HG02763 (cell line): ENCODE data around the gene SLC38A10.

Experiments
- ATAC-seq: cut with Tn5 transposase; IDR thresholded peaks from one replicate; pipeline ENCODE4 v1.9.1; 2021; ENCODE audit warnings: mild to moderate bottlenecking, moderate library complexity; ENCODE audit not compliant: unreplicated experiment

Gene SLC38A10

DNA sequence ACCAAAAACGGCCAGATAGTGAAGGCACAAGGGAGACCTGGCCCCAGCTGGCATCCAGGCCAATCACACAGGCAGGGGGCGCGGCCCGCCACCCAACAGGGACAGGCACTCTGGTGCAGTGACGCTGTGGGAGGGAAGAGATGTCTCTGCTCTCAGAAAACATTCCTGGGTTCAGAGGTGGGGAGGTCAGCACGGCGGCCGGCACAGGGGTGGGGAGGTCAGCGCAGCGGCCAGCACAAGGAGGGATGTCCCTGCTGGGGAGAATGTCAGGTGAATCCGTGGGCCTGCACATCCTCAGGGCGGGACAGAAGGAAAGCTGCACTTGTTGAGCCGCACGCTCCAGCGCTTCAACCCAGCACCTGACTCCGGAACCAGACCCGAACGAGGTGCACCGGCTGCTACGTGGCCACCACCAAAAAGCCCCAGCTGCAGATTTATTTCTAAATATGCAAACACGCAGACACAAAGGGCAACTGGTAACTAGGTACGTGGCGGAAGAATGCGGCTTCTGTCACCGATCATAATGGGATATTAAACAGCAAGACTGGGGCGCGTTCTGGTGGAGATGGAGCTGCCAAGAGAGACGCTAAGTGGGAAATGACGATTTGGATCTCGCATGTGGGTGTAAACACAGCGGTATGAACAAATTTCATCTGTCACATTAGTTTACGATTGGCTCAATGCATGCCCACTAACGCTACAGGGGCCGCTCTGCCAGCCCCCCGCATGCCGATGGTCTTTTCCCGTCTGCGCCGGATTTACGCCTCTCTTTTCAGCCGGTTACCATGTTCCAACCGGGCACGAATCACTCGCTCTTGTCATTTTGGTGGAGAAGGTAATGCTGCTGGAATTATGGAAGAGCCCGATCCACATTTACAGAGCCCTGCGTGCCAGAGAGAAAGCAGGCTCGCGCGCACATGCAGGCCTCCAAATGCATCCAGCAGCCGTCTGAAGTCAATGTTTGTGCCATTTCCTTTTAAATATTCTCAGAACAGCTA, 15.5 kb downstream of the SLC38A10 start:
- ATAC-seq: no peak

- no peak for ATAC-seq
These were observed 16.3 kb downstream of the SLC38A10 start for GRCh38 chr17:81278831-81279230.

DNA sequence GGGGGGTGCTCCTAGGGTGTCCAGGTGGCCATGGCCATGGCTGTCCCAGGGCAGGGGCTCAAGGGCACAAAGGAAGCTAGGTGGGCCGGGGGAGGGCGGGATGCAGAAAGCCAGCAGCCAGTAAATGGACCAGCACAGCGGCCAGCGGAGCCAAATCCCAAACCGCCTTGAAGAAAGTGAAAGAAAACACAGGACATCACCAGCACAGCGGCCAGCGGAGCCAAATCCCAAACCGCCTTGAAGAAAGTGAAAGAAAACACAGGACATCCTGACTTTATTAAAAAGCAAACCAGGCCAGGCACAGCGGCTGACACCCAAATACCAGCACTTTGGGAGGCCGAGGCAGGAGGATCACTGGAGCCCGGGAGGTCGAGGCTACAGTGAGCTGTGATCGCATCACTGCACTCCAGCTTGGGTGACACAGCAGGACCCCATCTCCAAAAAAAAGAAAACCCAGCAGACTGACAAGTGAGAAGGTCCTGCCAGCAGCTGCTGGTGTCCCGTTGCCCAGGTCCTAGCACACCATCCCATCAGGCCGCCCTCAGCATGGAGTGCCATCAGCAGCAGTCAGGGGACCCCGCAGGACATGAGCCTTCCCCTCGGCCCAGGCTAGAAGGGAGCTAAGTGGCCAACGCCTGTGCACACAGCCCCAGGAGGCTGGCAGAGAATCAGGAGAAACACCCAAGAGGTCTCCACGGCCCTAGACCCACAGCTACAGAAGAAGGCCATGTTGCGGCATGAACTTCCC, 17.0 kb downstream of the SLC38A10 start:
- no peak for ATAC-seq

DNA sequence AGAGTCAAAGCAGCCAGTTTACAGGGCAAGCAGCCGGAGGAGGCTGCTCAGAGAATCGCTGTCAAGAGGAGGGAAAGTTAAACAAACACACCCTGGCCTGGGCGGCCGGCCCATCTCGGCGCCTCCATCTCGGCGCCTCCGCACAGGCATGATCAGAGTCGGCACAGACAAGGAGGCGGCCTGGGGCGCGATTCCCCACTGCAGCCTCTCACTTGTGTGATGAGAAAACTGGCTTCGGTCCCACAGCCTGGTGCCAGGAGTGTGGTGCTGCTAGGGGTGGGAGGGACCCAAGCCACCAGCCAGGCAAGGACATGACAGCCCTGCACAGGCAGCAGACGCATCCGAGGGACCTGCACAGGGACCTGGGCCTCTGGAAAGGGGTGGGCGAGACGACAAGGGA, 17.7 kb downstream of the SLC38A10 start:
- no peak for ATAC-seq

DNA sequence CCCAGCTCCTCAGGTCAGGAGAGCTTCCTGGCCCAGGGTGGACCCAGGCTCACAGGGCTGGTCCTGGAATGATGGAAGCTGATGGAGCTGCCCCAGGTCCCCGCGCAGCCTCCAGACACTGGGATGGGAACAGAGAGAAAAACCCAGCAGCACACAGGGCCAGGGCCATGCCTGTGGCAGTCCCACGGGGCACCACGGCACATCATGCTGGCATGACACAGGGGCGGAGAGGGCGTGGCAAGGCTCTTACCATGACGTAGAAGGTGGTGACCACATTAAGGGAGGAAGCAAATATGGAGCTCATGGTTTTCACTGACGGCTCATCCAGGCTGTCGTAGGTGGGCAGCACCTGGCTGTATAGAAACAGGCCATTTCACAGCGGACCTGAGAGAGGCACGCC, 18.3 kb downstream of the SLC38A10 start:
- no peak for ATAC-seq

- no peak for ATAC-seq
These were observed 20.6 kb downstream of the SLC38A10 start for GRCh38 chr17:81274471-81274855.

DNA sequence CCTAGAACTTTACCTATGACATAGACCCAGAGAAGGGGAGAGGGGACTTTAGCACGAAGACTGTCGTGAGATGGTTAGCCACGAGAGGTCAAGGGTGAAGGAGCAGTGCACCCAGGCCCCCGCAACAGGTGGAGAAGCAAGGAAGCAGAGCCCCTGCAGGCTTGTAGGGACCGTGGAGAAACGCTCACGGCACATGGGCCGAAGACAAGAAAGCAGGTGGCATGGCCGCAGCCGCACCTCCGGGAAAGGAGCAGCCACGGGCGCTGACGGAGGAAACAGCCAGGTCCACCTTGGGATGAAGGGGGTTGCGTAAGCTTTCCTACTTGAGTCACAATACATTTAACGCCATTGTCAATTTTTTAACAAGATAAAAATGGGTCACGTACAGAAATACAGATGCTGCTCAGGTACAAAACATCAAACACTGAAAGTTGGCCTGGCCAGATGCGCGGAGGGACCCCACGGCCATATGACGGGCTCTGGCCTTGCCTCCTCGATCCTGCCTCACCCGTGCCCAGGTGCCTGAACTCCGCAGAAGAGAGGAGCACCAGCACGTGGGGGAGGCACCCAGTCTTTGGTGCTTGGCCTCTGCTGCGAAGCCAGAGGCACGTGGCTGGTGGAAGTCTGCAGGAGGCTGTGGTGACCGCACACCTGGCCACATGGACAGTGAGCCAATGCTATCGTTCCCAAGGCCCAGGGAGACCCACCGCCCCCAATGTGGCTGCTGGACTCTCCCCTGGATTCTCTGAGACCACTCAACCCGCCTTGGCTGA, 21.2 kb downstream of the SLC38A10 start:
- no peak for ATAC-seq

DNA sequence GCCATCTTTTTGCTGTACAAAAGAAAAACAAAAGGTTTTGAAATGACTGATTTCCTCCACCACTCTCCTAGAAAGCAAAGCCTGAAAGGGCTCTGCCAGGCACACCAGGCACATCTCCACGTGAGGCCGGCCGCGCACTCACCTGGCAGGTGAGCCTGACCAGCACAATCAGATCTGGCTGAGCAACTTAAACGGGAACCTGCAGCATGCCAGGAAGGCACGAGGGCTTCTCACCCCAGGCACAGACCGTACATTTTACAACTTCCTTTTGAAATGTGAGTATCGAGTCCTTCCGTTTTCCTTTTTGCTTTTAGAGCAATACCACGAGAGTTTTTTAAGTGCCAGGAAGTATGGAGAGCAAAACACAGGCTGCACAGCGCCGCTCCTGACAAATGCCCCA, 22.5 kb downstream of the SLC38A10 start:
- no peak for ATAC-seq

DNA sequence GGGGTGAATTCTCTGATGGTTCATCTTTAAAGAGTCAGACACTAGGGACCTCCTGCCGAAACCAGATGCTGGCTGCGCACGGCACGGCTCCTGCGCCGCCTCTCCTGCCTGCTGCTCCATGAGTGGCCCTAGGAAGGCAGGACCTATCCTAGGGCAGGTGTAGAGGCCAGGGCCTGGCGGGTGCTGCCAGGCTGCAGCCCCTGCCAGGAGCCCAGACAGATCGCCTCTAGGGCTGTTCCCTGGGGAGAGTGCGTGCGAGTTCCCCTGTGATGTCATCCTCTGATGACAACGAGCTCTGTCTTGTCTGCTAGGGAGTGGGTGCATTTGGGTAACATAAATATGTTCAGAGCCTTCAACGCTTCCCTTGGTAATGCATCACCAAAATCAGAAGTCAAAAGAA, 23.9 kb downstream of the SLC38A10 start:
- no peak for ATAC-seq

DNA sequence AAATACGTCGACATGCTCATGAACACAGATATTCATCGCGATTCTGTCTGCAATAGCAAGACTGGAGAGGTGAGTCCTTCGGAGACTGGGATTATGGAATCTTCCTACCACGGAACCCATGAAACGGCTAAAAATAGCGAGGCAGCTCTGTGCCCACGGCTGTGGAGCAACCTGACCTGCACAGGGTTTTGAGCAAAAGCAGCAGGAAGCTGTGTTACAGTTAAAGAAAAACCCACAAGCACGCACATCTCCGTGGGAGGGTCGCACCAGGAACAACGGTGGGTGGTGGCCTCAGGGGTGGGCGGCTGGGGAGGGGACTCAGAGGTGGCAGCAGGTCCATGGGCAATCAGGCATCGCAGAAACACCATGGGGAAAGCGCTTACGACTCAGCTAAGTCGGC, 24.8 kb downstream of the SLC38A10 start:
- ATAC-seq: no peak

DNA sequence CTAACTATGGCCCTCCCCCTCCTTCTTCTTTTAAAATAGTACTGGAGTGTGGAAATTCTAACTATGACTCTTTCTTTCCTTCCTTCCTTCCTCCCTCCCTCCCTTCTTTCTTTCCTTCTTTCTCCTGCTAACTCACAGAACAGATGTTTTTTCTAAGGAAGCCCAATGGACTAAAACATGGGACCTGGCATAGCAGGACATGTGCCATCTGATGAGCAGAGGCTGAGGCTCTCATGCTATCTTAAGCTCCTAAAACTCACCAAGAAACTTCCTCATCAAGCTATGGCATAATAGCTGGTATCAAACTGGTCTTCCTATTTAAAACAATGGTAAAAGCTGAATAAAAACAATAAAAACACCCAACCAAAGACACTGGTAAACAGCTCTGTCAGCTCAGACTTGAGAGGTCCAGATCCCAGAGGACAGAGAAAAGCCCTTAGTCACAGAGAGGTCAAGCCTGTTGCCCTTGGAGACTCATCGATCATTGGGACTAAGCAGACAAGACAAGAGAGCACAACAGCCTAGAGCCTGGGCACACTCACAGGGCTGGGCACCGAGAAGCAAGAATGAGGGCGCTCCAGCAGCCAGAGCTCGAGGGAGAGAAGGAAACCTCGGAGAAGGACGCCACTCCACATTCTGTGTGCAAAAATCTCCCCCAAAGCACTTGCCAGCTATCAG, 27.6 kb downstream of the SLC38A10 start:
- no peak for ATAC-seq

GRCh38 chr17:81265576-81265975, 29.5 kb downstream of the SLC38A10 start:
- no peak for ATAC-seq

DNA sequence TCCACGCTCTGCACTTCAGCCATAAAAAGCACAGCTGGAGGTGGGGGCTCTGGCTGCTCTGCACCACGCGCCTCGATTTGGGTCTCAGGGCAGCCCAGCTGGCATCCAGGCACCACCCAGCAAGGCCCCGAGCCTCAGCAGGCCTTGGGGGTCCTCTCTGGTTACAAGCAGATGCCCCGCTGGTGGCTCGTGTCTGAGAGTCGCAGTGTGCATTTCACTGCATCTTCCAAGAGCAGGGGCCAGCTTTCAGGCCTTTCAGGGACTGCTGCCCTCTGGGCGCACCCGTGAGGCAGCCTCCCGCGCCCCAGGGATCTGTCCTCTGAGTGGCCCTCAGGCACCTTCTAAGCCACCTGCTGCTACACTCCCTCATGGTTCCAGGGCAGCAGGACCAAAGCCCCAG, 30.5 kb downstream of the SLC38A10 start:
- ATAC-seq: no peak

- ATAC-seq: no peak
These were observed 31.5 kb downstream of the SLC38A10 start for GRCh38 chr17:81263371-81264181.

DNA sequence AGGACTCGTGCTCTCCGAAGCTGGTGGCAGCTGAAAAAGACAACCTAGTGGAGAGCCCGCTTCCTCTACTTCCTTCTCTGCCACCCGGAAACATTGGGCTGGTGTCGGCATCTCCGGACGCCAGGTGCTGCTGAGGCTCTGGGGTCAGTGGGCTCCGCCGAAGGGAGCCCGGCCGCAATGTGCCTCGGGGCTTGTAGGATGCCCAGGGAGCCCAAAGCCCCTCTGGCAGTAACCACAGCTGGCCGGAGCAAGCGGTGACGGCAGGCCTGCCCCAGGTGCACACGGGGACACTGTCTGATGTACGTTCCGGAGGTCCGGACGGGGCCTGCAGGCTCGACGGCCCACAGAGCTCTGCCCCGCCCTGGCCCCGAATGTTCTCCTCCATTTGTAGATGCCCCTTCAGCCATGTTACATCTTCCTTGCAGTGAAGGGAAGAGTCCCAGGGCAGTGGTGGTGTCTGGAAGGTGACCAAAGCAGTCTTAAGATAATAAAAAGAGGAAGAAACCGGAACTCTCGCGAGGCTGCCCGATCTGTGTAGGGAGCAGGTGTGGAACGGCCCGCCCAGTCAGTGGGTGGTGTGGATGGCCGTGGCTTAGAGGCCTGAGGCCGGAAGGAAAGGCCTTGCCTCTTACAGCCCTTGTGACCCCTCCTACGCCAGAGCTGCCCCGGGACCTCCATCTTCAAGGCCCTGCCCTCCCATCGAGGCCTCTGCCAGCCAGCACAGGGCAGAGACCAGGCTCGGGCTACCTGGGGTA, 33.3 kb downstream of the SLC38A10 start:
- ATAC-seq: no peak

GRCh38 chr17:81261096-81261495, 34.0 kb downstream of the SLC38A10 start:
- no peak for ATAC-seq

DNA sequence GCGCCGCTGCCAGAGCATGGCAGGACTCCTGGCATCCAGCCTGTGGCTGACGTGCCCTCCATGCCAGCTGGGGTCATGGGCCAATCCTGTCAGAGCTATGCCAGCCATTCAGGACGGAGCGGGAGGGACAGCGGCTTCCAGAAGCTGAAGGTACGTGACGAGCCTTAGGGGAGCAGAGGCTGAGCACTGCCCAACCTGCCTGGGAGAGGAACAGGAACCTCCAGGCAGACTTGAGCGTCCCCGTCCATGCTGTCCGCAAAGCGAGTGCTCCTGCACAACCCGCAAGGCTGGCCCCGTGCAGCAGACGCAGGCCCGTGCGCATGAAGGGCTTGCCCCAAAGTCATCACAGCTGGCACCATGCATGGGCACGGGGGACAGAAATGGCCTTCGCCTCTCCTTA, 34.5 kb downstream of the SLC38A10 start:
- ATAC-seq: no peak

GRCh38 chr17:81260171-81260570, 34.9 kb downstream of the SLC38A10 start:
- ATAC-seq: no peak

DNA sequence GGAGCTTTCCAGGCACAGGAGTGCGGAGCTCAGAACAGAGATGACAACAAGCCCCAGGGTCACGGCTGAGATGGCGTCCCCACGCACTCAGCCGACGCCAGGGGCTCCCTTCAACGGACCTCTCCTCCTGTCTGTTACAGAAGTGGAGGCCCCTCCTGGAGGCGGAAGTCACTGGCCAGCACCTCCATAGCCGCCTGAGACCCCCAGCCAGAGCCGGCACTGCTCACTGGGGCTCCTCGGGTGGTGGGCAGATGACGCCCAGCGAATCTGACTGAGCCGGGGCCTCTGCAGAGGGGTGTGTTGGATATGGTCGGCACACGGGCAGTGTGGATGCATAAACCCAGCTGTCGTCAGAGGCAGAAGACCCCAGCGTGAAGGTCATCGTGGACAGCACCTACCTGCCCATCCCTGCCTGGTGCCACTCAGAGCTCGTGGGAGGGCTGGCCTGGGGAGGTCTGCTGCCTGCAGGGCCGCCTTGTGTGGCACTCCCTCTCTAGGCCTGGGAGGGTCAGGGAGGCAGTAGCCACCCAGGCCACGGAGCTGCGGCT, 36.0 kb downstream of the SLC38A10 start:
- ATAC-seq: no peak
